Subcutaneous adipose tissue (tissue), 4 donors: ENCODE results near the gene TRPM5. TPM values are rescaled to one million over a fixed set of nuclear protein-coding genes. Genes with fewer than 3 reads are reported as not detected.

Experiments
- total RNA-seq, 4 donors: library from RNA; depleted of rRNA; stranded (reverse); fragments of >200 nt; gene quantifications; one replicate each; pipeline ENCODE4 v1.1.0, GENCODE V29; 2016
- TF ChIP-seq, protein P1 (sequence below): fragments of 450-650 bp; IDR thresholded peaks from one replicate; pipeline ENCODE4 v1.5.1; 2016; ENCODE audit warnings: low read depth, mild to moderate bottlenecking, control low read depth, antibody characterized with exemption, moderate library complexity

TRPM5 gene
- total RNA-seq, 4 donors from 2014 or later = not detected

DNA sequence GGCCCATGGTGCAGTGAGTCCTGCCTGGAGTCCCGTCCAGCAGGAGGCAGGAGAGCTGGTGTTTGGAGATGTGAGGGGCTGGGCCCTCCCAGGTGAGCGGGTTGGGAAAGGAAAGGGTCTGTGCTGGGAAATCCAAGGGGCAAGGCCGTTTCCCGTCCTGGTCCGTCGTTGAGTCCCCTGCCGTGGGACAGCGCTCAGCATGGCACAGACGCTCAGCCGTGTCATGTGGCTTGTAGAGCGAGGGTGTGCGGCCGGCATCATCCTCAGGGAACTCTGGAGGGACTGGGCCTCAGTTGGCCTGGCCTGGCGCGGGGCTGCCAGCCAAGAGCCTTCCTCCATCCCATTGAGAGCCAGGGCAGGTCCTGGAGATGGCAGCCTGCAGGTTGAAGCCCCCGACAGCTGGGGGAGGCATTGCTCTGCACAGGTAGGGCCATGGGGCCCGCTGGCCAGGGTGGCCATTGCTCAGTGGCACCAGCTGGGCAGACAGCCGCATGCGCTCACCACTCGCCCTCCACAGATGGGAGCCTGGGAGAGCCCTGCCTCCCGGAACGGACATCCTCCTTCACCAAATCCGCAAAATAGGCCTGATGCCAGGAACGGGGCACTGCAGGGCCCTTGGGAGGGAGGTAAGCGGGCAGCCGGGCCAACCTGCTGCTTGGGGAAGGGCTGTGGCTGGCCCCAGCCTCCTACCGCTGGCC lies 29.2 kb upstream of the TRPM5 start:
- TF ChIP-seq, protein P1, sequence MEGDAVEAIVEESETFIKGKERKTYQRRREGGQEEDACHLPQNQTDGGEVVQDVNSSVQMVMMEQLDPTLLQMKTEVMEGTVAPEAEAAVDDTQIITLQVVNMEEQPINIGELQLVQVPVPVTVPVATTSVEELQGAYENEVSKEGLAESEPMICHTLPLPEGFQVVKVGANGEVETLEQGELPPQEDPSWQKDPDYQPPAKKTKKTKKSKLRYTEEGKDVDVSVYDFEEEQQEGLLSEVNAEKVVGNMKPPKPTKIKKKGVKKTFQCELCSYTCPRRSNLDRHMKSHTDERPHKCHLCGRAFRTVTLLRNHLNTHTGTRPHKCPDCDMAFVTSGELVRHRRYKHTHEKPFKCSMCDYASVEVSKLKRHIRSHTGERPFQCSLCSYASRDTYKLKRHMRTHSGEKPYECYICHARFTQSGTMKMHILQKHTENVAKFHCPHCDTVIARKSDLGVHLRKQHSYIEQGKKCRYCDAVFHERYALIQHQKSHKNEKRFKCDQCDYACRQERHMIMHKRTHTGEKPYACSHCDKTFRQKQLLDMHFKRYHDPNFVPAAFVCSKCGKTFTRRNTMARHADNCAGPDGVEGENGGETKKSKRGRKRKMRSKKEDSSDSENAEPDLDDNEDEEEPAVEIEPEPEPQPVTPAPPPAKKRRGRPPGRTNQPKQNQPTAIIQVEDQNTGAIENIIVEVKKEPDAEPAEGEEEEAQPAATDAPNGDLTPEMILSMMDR = no peak

DNA sequence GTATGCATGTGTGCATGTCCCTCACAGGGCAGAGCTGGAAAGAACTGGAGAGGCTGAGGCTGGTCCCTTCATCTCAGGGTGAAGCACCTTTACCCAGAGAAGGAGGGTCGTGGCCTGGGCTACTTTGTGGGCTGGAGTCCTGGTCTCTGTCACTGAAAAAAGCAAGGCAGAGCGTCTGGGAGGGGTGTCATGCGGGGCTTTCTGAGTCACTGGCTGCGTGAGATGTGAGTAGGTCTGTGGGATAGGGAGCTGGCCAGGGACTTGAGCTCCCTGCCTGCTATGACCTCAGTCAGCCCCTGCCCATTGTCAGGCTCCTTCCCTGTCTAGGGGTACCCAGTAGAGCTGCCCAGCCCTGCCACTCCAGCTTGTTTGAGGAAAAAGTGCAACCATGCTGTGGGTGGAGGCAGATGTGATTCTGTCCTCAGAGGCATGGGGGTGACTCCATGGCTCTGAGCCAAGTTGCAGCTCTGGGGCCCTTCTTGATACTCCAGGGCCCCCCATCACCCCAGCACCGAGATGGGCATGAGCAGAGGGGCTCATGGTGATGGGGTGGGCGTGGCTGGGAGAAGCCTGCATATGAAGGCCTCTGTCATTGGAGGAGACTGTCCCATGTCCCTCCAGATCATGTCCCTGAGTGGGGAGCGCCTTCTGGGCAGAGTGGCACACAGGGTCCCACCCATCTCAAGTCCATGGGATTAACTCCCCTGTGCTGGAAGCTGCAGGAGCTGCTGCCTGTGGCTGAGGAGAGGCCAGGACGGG lies 28.3 kb upstream of the TRPM5 start:
- TF ChIP-seq, protein P1 = no peak

DNA sequence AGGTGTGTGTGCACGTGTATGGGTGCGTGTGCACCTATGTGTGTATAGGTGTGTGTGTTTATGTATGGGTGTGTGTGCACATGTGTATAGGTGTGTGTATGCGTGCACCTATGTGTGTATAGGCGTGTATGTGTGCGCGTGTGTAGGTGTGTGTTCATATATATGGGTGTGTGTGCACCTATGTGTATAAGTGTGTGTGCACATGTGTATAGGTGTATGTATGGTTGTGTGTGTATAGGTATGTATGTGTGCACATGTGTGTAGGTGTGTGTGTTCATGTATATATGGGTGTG lies 27.4 kb upstream of the TRPM5 start:
- TF ChIP-seq, protein P1 = no peak

DNA sequence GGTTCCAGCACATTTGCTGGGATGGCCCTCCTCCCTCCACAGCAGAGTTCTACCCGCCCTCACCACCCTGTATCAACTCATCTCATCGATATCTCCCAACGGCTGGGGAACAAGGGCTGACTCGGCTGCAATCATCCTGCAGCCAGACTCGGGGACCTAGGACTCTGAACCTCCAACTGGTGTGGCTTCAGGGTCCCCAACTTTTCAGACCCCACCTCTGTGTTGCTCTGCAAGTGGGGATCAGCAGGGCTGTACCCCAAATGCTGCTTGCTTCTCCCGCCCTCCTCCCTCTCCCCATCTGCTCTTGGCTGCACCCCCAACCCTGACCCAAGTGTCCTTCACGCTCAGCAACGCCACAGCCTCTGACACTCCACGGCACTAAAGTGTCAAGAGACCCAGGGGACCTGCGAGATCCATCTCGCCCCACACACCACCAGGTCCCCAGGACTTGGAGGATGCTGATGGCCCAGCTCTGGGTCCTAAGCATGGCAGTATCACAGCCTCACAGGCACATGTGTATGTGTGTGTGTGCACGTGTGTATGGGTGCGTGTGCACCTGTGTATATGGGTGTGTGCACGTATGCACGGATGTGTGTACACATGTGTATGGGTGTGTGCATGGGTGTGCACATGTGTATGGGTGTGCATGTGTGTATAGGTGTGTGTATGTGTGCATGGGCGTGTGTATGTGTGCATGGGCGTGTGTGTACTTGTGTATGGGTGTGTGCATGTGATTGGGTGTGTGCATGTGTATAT lies 26.9 kb upstream of the TRPM5 start:
- TF ChIP-seq, protein P1 = no peak

DNA sequence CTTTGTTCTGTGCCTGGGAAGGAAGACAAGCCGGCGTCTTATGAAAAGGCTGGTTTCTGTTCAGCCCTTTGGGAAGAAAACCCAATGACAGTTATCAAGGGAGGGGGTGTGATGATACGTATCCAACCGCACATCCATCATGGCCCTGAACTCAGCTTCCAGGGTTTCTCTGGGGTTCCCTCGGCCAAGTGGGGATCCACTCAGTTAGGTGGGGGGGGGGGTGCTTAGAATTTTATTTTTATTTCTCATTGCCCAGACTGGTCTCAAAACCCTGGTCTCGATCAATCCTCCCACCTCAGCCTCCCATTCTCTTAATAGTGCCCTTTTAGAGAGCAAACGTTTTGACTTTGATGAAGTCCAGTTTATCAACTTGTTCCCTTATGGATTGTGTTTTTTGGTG lies 26.2 kb upstream of the TRPM5 start:
- TF ChIP-seq, protein P1 = no peak

DNA sequence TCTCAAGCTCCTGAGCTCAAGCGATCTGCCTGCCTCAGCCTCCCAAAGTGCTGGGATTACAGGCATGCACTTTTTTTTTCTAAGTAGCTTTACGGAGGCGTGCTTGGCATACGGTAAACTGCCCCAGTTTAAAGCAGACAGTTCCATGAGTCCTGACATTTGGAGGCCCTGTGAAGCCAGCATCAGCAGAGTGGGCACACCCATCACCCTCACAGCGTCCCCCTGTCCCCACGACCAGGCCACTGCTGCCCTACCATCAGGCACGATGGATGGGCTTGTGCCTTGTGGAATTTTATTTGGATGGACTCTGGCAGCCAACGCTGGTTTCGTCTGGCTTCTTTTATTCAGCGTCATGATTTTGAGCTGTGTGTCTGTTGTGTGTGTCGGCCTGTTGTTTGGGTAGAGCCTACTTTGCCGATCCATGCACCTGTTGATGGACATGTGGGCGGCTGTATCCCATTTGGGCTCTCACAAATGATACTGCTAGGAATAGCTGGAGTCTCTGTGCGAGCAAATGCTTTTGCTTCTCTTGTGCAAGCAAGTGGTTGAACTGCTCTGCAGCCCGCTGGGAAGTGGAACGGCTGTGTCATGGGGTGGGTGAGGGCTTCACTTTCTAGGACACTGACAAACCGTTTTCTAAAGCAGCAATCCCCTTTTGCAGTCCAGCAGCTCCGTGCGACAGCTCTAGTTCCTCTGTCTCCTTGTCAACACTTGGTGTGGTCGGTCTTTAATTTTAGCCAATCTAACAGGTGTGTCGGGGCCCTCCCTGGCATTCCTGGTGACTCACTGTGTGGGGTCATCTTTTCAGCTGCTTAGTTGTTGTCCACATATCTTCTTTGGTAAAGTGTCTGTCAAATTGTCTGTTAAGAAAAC lies 24.3 kb upstream of the TRPM5 start:
- TF ChIP-seq, protein P1 = no peak
